ENCODE measurements around the gene FLNC.

Gene FLNC

GRCh38 chr7:128862571-128863432, 32.6 kb downstream of the FLNC start, which contains the start of gene ATP6V1F:
TSS of gene ATP6V1F (plus strand) at chr7:128862856. CDS start at chr7:128862905, 49 bp downstream.
- Histone ChIP-seq H3K36me3 (ENCODE audit: low read length) (no peaks in the 10 kb centered on the region), H3K9ac (ENCODE audit: low read length) (peak within 1 kb of the TSS; percentile 86), H2AFZ (ENCODE audit: low read depth, low read length, severe bottlenecking) (peak within 1 kb of the TSS; percentile 95), H4K20me1 (ENCODE audit: low read depth, low read length) (no peaks in the 10 kb centered on the region), H3K4me3 (ENCODE audit: insufficient read depth, low read length, poor library complexity, severe bottlenecking) (peak within 1 kb of the TSS; percentile 80), H3K27me3 (ENCODE audit: low read length) (no peaks in the 10 kb centered on the region), H3F3A (ENCODE audit: insufficient read depth) (no peaks in the 10 kb centered on the region), H3K9me2 (replicated peaks; ENCODE audit: insufficient read depth, low read length) (no peaks in the 10 kb centered on the region), H3K9me3 (ENCODE audit: insufficient read depth, low read length) (no peaks in the 10 kb centered on the region), H3K27ac (ENCODE audit: low read depth, low read length) (peak within 1 kb of the TSS; percentile 21; the same call in 1 of the 2 replicates), H3K4me2 (ENCODE audit: low read depth, low read length, poor library complexity, severe bottlenecking) (peak within 1 kb of the TSS; percentile 82), H3K79me2 (ENCODE audit: insufficient read depth, low read length) (peaks cover 14% of the 10 kb centered on the region)
- TF ChIP-seq EZH2phosphoT487 (conservative IDR thresholded peaks at IDR 0.05; ENCODE audit: low read length) (no peak), CTCF (IDR thresholded peaks at IDR 0.05; ENCODE audit: insufficient read depth, low read length, poor library complexity, severe bottlenecking) (no peak)

GRCh38 chr7:128863433-128863989, 33.3 kb downstream of the FLNC start:
- Histone ChIP-seq H3K4me3 (ENCODE audit: insufficient read depth, low read length, poor library complexity, severe bottlenecking) (peak overlapping the region; percentile 80), H3K36me3 (ENCODE audit: low read length) (no peaks in the 10 kb centered on the region), H3K9me2 (replicated peaks; ENCODE audit: insufficient read depth, low read length) (no peaks in the 10 kb centered on the region), H3K27me3 (ENCODE audit: low read length) (no peaks in the 10 kb centered on the region), H3K9me3 (ENCODE audit: insufficient read depth, low read length) (no peaks in the 10 kb centered on the region), H3K27ac (ENCODE audit: low read depth, low read length) (peak overlapping the region; percentile 21; the same call in 1 of the 2 replicates), H3K4me2 (ENCODE audit: low read depth, low read length, poor library complexity, severe bottlenecking) (peak overlapping the region; percentile 82), H3F3A (ENCODE audit: insufficient read depth) (no peaks in the 10 kb centered on the region), H4K20me1 (ENCODE audit: low read depth, low read length) (no peaks in the 10 kb centered on the region), H2AFZ (ENCODE audit: low read depth, low read length, severe bottlenecking) (peak overlapping the region; percentile 40), H3K9ac (ENCODE audit: low read length) (peak overlapping the region; percentile 86), H3K79me2 (ENCODE audit: insufficient read depth, low read length) (peaks cover 14% of the 10 kb centered on the region)
- TF ChIP-seq EZH2phosphoT487 (conservative IDR thresholded peaks at IDR 0.05; ENCODE audit: low read length) (no peak), CTCF (IDR thresholded peaks at IDR 0.05; ENCODE audit: insufficient read depth, low read length, poor library complexity, severe bottlenecking) (peak; percentile 39)

GRCh38 chr7:128865303-128865702, 35.1 kb downstream of the FLNC start:
- Histone ChIP-seq H3K27ac (ENCODE audit: low read depth, low read length) (no peak overlapping the region), H3K36me3 (ENCODE audit: low read length) (no peaks in the 10 kb centered on the region), H3K4me3 (ENCODE audit: insufficient read depth, low read length, poor library complexity, severe bottlenecking) (no peak overlapping the region), H3K9ac (ENCODE audit: low read length) (no peak overlapping the region), H2AFZ (ENCODE audit: low read depth, low read length, severe bottlenecking) (no peak overlapping the region), H3K9me3 (ENCODE audit: insufficient read depth, low read length) (no peaks in the 10 kb centered on the region), H3F3A (ENCODE audit: insufficient read depth) (no peaks in the 10 kb centered on the region), H3K27me3 (ENCODE audit: low read length) (no peaks in the 10 kb centered on the region), H3K4me2 (ENCODE audit: low read depth, low read length, poor library complexity, severe bottlenecking) (no peak overlapping the region), H4K20me1 (ENCODE audit: low read depth, low read length) (no peaks in the 10 kb centered on the region), H3K9me2 (replicated peaks; ENCODE audit: insufficient read depth, low read length) (no peaks in the 10 kb centered on the region), H3K79me2 (ENCODE audit: insufficient read depth, low read length) (peaks cover 14% of the 10 kb centered on the region)
- no peak for TF ChIP-seq CTCF (IDR thresholded peaks at IDR 0.05; ENCODE audit: insufficient read depth, low read length, poor library complexity, severe bottlenecking)
- no peak for TF ChIP-seq EZH2phosphoT487 (conservative IDR thresholded peaks at IDR 0.05; ENCODE audit: low read length)

All from SU-DHL-6 (cell line).